GM12864 (cell line): ENCODE data around the gene MSH6.

Experiments
- DNase-seq: peaks from one replicate; pipeline ENCODE4 v3.0.0-alpha.2; 2011; ENCODE audit warnings: low read depth
- H3K4me3 ChIP-seq: 2 replicates; pipeline ENCODE4 v1.5.1; 2011; ENCODE audit warnings: mild to moderate bottlenecking, low read depth, low read length, control low read depth
- CTCF ChIP-seq: IDR thresholded peaks from 2 replicates; pipeline ENCODE4 v1.5.1; 2011; ENCODE audit warnings: low read depth, mild to moderate bottlenecking, moderate library complexity, low read length, control low read depth, inconsistent platforms; ENCODE audit errors: missing control alignments

The MSH6 gene

GRCh38 chr2:47782671-47783485 is at the start of gene MSH6:
MSH6 (plus strand) TSS chr2:47783145; CDS start chr2:47783234, 89 bp downstream.
- TF ChIP-seq CTCF: no peak
- H3K4me3 ChIP-seq: peak within 1 kb of the TSS; percentile 98
- DNase-seq: peak; percentile 52

GRCh38 chr2:47735136-47735869 is 47.6 kb upstream of the MSH6 start:
- TF ChIP-seq CTCF: no peak
- no peak for DNase-seq
- H3K4me3 ChIP-seq: no peak overlapping the region

- no peak for DNase-seq
- TF ChIP-seq CTCF: no peak
- H3K4me3 ChIP-seq: no peak overlapping the region
These were observed 47.0 kb upstream of the MSH6 start for GRCh38 chr2:47735912-47736311.

GRCh38 chr2:47737191-47737975 is 45.6 kb upstream of the MSH6 start:
- no peak for TF ChIP-seq CTCF
- no peak for DNase-seq
- no peak overlapping the region for H3K4me3 ChIP-seq

GRCh38 chr2:47738331-47738730 is 44.6 kb upstream of the MSH6 start:
- no peak for TF ChIP-seq CTCF
- DNase-seq: no peak
- H3K4me3 ChIP-seq: no peak overlapping the region

- TF ChIP-seq CTCF: no peak
- H3K4me3 ChIP-seq: no peak overlapping the region
- no peak for DNase-seq
These were observed 41.8 kb upstream of the MSH6 start for GRCh38 chr2:47741101-47741500.
